HG02852 (cell line): ENCODE results near the gene TXK.

Experiments
- ATAC-seq: cut with Tn5 transposase; IDR thresholded peaks from one replicate; pipeline ENCODE4 v1.9.1; 2021; ENCODE audit warnings: mild to moderate bottlenecking, moderate library complexity; ENCODE audit not compliant: unreplicated experiment

Gene TXK

GRCh38 chr4:48064349-48064748 lies 69.7 kb downstream of the TXK start:
- ATAC-seq: peak; percentile 69

GRCh38 chr4:48058617-48059530 lies 75.2 kb downstream of the TXK start:
- no peak for ATAC-seq

- no peak for ATAC-seq
Measured at GRCh38 chr4:48051078-48051477, 83.0 kb downstream of the TXK start.

- ATAC-seq: no peak
Measured at GRCh38 chr4:48049483-48049882, 84.6 kb downstream of the TXK start.

- peak; percentile 6 for ATAC-seq
Measured at GRCh38 chr4:48047896-48048295, 86.2 kb downstream of the TXK start.

- peak; percentile 94 for ATAC-seq
Measured at GRCh38 chr4:48047421-48047844, 86.6 kb downstream of the TXK start.

GRCh38 chr4:48046059-48046458 lies 88.0 kb downstream of the TXK start:
- no peak for ATAC-seq

GRCh38 chr4:48044298-48044697 lies 89.8 kb downstream of the TXK start:
- ATAC-seq: no peak

GRCh38 chr4:48043504-48043903 lies 90.5 kb downstream of the TXK start:
- no peak for ATAC-seq

- ATAC-seq: no peak
Measured at GRCh38 chr4:48042979-48043461, 91.0 kb downstream of the TXK start.

GRCh38 chr4:48041535-48042137 lies 92.4 kb downstream of the TXK start:
- no peak for ATAC-seq

GRCh38 chr4:48039561-48039960 lies 94.5 kb downstream of the TXK start:
- no peak for ATAC-seq

- ATAC-seq: no peak
Measured at GRCh38 chr4:48038666-48039065, 95.4 kb downstream of the TXK start.

GRCh38 chr4:48037117-48037462 lies 97.0 kb downstream of the TXK start:
- ATAC-seq: no peak

- no peak for ATAC-seq
Measured at GRCh38 chr4:48035952-48036351, 98.1 kb downstream of the TXK start.

GRCh38 chr4:48033825-48034413 lies 100.1 kb downstream of the TXK start:
- ATAC-seq: peak; percentile 27

- no peak for ATAC-seq
Measured at GRCh38 chr4:48033412-48033811, 100.6 kb downstream of the TXK start.

GRCh38 chr4:48032721-48033120 lies 101.3 kb downstream of the TXK start:
- no peak for ATAC-seq

- no peak for ATAC-seq
Measured at GRCh38 chr4:48031802-48032525, 102.1 kb downstream of the TXK start.

- ATAC-seq: no peak
Measured at GRCh38 chr4:48030470-48030869, 103.6 kb downstream of the TXK start.

- peak; percentile 67 for ATAC-seq
Measured at GRCh38 chr4:48028696-48029095, 105.4 kb downstream of the TXK start.
